Spleen (tissue), 3 donors: ENCODE results near the gene ATG4C.

Experiments used
- POLR2A ChIP-seq, 3 donors: fragments of 450-650 bp; IDR thresholded peaks; one replicate each; pipeline ENCODE4 v1.5.1; 2017; ENCODE audit warnings: antibody characterized with exemption in 3 of 3, mild to moderate bottlenecking in 1 of 3
- POLR2AphosphoS5 ChIP-seq, 3 donors: sonication (generic); formaldehyde crosslinking; IDR thresholded peaks; one replicate each; pipeline ENCODE4 v1.5.1; 2017; ENCODE audit warnings: antibody characterized with exemption in 3 of 3

GRCh38 chr1:62904856-62905225 lies 120.9 kb downstream of the ATG4C start:
- no peak for TF ChIP-seq POLR2A (IDR thresholded peaks at IDR 0.05)
- TF ChIP-seq POLR2AphosphoS5 (IDR thresholded peaks at IDR 0.05) = no peak
